GM12872 (cell line): Measurements from ENCODE around the gene MAML3.

ENCODE experiments used
- TF ChIP-seq, protein P1 (sequence below): IDR thresholded peaks from 3 replicates; pipeline ENCODE4 v1.5.1; 2011; ENCODE audit warnings: low read depth, mild to moderate bottlenecking, low read length, moderate library complexity; ENCODE audit not compliant: insufficient read depth

MAML3 gene

DNA sequence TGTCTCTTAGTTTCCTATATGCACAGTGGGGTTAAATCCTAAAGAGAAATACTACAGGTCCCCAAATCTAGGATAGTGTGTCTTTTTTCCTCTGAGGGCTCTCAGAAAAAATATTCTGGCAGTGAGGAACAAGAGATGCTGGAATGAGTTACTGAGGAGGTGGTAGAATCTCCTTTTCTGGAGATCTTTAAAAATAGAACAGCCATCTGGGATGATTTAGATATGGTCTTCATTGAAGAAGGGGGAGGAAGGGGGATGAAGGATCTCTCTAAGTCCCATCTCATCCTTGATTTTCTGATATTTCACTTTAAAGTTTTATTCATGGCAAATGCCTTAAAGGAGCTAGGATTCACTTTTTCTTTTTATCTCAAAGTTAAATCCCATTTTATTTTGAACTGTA is 235.0 kb downstream of the MAML3 start:
- TF ChIP-seq, protein P1, sequence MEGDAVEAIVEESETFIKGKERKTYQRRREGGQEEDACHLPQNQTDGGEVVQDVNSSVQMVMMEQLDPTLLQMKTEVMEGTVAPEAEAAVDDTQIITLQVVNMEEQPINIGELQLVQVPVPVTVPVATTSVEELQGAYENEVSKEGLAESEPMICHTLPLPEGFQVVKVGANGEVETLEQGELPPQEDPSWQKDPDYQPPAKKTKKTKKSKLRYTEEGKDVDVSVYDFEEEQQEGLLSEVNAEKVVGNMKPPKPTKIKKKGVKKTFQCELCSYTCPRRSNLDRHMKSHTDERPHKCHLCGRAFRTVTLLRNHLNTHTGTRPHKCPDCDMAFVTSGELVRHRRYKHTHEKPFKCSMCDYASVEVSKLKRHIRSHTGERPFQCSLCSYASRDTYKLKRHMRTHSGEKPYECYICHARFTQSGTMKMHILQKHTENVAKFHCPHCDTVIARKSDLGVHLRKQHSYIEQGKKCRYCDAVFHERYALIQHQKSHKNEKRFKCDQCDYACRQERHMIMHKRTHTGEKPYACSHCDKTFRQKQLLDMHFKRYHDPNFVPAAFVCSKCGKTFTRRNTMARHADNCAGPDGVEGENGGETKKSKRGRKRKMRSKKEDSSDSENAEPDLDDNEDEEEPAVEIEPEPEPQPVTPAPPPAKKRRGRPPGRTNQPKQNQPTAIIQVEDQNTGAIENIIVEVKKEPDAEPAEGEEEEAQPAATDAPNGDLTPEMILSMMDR = no peak

DNA sequence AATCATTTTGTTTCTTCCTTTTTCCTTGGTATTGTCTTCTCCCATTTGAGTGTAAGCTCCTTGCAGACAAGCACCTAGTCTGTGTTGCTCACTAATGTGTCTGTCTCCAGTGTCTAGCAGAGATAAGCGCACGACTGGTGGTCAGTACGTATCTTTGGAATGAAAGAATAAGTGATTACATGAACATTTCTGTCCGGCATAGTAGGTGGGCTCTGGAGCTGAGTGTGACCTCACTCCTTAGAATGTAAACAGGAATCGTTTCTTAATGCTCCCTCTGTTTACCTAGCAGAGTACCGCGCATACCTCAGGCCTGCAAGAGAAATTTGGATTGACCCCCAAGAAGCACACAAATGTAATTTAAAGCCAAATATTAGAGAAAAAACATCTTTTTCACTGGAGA is 235.4 kb downstream of the MAML3 start:
- TF ChIP-seq, protein P1 = no peak

DNA sequence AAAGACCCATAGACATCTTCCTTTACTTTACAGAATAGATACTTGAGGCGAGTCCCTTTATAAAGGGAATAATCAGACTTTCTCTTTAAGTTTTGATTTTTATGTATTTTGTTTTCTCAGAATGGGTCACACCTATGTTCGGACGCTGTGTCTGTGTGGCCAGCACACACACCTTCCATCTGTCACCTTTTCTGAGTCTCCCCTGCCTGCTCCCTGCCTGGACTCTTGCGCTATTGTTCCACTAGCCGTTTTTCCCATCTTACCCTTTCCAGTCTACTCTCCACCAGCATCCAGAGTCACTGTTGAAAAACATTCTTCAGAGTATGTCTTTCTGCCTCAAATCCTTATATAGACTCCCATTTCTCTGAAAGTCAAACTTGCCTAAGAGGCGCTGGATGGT is 236.1 kb downstream of the MAML3 start:
- TF ChIP-seq, protein P1 = no peak

DNA sequence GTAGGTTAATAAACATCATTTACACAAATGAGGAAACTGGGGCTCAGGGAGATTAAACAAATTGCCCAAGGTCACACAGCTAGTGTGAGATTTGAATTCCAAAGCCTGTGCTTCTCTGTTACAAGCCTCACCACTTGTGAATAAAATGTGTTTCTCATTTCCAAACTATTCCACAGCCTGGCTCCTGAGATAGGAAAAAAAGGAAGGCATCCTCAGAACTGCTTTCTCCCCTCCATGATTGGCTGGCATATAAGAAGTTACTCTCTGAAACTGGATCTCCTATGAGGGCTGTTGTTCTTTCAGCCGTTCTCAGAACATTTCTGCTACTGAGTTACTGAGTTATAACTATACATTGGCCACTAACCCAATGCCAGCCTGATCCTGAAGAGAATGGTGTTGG is 237.9 kb downstream of the MAML3 start:
- TF ChIP-seq, protein P1 = no peak

GRCh38 chr4:139915037-139915436 is 238.9 kb downstream of the MAML3 start:
- TF ChIP-seq, protein P1 = no peak

DNA sequence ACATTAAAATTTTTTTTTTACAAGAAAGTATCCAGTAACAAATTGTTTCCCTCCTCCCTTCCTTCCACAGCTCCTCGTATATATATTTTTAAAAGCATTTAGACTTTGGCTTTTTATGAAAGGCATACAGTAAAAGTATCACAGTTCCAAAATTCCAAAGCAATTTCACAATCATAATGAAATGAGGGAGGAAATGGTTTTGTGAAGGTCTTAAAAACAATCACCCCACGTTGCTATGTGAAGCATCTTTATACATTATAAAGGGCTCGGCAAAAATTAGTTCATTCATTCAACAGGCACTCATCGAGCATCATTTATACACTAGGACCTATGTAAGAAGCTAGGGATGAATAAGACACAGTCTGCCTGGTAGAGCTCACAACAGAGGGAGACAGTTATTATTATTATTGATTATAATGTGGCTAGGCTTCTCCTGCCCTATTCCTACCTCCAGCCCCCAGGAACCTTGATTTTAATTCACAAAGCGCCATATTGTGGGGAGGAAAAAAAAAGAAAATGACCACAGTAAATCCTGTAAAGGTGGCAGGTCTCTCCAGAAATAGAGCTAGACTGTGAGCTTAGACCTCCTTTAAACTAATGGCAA is 239.9 kb downstream of the MAML3 start:
- TF ChIP-seq, protein P1 = no peak

DNA sequence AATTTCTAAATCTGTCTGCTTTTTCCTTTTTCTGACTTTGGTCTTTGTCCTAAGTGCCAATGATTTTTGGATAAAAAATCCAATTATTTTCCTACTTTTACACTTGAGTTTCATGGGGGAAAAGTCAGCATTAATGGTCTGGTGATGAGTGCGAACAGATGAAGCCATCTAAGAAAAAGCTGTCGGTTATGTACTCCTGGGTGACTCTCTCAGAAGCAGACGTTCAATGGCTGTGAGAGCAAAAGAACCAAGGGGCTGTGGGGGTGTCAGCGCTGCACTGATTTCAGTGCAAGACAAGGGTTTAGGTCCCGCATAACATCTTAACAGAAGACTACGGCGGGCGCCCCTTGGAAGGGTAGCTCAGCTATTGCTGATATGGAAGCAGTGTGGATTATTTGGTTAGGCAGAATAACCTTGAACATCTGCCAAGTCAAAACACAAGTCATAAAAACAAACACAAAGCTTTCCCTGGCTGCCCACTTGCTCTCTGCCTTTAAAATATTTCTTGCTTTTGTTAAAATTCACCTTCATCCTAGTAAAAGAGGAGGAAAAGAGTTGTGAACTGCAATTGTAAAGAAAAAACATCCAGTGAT is 240.5 kb downstream of the MAML3 start:
- TF ChIP-seq, protein P1 = no peak

DNA sequence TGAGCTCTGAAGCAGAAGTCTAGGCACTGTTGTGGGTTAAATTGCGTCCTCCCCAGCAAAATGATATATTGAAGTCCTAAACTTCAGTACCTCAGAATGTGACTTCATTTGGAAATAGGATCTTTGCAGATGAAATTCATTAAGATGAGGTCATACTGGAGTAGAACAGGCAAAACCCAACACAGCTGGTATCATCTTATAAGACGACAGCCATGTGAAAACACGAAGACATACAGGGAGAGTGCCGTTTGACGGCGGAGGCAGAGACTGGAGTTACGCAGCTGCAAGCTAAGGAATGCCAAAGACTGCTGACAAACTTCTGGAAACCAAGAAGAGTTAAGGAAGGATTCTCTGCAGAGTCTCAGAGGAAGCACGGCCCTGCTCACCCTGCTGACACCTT is 241.5 kb downstream of the MAML3 start:
- TF ChIP-seq, protein P1 = no peak
